NB4 (cell line): Measurements from ENCODE around the gene RIMS4.

Experiments used
- CTCF ChIP-seq: IDR thresholded peaks from one replicate; pipeline ENCODE4 v1.5.1; 2012; ENCODE audit warnings: low read depth, low read length
- MAX ChIP-seq: IDR thresholded peaks from 2 replicates; pipeline ENCODE4 v1.6.1; 2011; ENCODE audit warnings: low read depth, low read length
- MYC ChIP-seq: IDR thresholded peaks from 2 replicates; pipeline ENCODE4 v1.6.1; 2011; ENCODE audit warnings: low read depth, low read length
- POLR2A ChIP-seq: IDR thresholded peaks from 2 replicates; pipeline ENCODE4 v1.6.1; 2011; ENCODE audit warnings: mild to moderate bottlenecking; ENCODE audit not compliant: insufficient read length; ENCODE audit errors: extremely low read depth

GRCh38 chr20:44734938-44735337 lies 75.4 kb downstream of the RIMS4 start:
- TF ChIP-seq CTCF = no peak
- no peak for TF ChIP-seq POLR2A
- no peak for TF ChIP-seq MYC
- TF ChIP-seq MAX = no peak
